ENCODE measurements around the gene SPEN. TPM values are rescaled to one million over a fixed set of nuclear protein-coding genes. Genes with fewer than 3 reads are reported as not detected.

The SPEN gene
- polyA plus RNA-seq, 1 of the 3 experiments (the other 2 are of a cell fraction): 6.1 TPM

GRCh38 chr1:15943328-15943991, 96.0 kb downstream of the SPEN start:
- Histone ChIP-seq H4K20me1 (ENCODE audit: insufficient read depth) (no peaks in the 10 kb centered on the region; the same call in 1 of the 2 replicates), H3F3A (replicated peaks; ENCODE audit: insufficient read depth) (peaks cover 27% of the 10 kb centered on the region), H3K4me2 (no peak overlapping the region), H3K4me3 (ENCODE audit: low read depth in 2 of 2, low read length in 1 of 2) (no peak overlapping the region), H2AFZ (ENCODE audit: low read depth) (no peak overlapping the region), H3K9me3 (no peaks in the 10 kb centered on the region), H3K9me2 (no peaks in the 10 kb centered on the region), H3K4me1 (ENCODE audit: control insufficient read depth in 1 of 2, insufficient read depth in 2 of 2, low read depth in 1 of 2, low read length in 1 of 2) (peaks cover 3 to 44% of the 10 kb centered on the region in 2 experiments; a peak in 3 of 4 replicates), H3K27me3 (ENCODE audit: insufficient read depth) (no peaks in the 10 kb centered on the region), H3K9ac (no peak overlapping the region), H3K27ac (ENCODE audit: low read depth in 2 of 2, low read length in 1 of 2) (no peak overlapping the region; a peak in 1 of 4 replicates), H3K36me3 (replicated peaks in 1 of 2; ENCODE audit: control insufficient read depth in 1 of 2, insufficient read depth in 2 of 2, low read length in 1 of 2) (peaks cover 20 to 96% of the 10 kb centered on the region in 2 experiments), H3K79me2 (ENCODE audit: insufficient read depth) (peaks cover 19% of the 10 kb centered on the region)
- TF ChIP-seq FOXM1 (IDR thresholded peaks at IDR 0.05; ENCODE audit: low read depth) (no peak), NFIC (IDR thresholded peaks at IDR 0.05; ENCODE audit: borderline replicate concordance) (no peak), JUND (IDR thresholded peaks at IDR 0.05) (no peak), RXRA (IDR thresholded peaks at IDR 0.05; ENCODE audit: borderline replicate concordance, low read depth) (no peak), MXI1 (IDR thresholded peaks at IDR 0.05; ENCODE audit: low read depth, low read length) (no peak), PBX3 (IDR thresholded peaks at IDR 0.05) (no peak), TCF12 (IDR thresholded peaks at IDR 0.05) (no peak), FOSL2 (IDR thresholded peaks at IDR 0.05; ENCODE audit: borderline replicate concordance, low read depth) (no peak), ELF1 (IDR thresholded peaks at IDR 0.05) (no peak), USF2 (IDR thresholded peaks at IDR 0.05; ENCODE audit: borderline replicate concordance, low read depth, low read length) (no peak), RFX5 (IDR thresholded peaks at IDR 0.05; ENCODE audit: low read length) (no peak), RAD21 (IDR thresholded peaks at IDR 0.05; ENCODE audit: low read length) (no peak), USF1 (IDR thresholded peaks at IDR 0.05; ENCODE audit: borderline replicate concordance, low read depth) (no peak), FOXJ3 (CRISPR knock-in tag; IDR thresholded peaks at IDR 0.05) (no peak), IRF3 (IDR thresholded peaks at IDR 0.05; ENCODE audit: low read depth, low read length) (no peak), TEAD4 (IDR thresholded peaks at IDR 0.05; ENCODE audit: borderline replicate concordance, insufficient read depth) (no peak), EZH2phosphoT487 (IDR thresholded peaks at IDR 0.05; ENCODE audit: borderline replicate concordance, low read depth) (no peak), SMC3 (IDR thresholded peaks at IDR 0.05; ENCODE audit: low read depth, low read length) (no peak)
- no peak for DNase-seq
- ChIA-PET POLR2A (no interaction called here), CTCF (interaction anchor here (0.6 to 1.2 kb wide), 3 partner anchors 12 to 128 kb away, joined by 3 read pairs; no protein-coding TSS in a partner anchor)
- 96% methylated on average over 20 of the region's 33 CpGs for WGBS (ENCODE audit: low lambda C conversion rate)
